Measurements from ENCODE around the gene COL5A1.

DNA sequence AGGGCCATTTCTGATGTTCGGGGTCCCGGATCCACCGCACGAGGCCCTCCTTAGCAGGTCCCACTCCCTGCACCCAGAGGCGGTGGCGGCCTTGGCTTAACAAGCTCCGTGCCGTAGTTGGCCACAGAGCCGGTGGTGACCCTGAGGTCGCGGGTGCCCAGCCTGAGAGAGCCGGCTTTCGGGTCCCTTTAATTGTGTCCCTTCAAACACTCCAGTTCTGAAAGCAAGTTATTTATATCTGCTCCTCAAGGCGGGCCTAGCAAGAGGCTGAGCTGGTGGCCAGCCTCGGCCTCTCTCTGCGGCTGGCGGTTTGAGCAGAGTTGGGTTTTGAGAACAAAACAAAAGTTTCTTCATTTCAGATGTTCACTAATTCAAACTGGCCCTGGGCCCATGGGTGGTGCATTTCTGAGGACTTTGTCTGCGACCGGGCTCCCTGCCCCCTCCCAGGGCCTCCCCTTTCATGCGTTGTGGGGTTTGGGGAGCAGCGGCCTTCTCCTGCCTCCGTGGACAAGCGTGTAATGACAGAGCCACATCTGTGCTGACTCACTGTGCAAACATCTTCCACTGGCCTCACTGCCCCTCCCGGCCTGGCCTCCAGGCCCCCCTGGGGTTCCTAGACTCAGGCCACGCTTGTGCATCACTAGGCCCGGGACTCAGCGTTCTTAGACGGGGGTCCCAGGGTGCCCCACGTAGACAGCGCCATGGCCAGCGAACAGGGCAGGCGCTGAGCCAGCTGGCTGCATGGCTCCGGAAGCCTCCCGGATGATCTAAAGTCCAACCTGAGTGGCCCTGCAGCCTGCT lies 49.4 kb upstream of the COL5A1 start:
- TF ChIP-seq POLR2A (IDR thresholded peaks at IDR 0.05), result no peak
- TF ChIP-seq, protein P1, sequence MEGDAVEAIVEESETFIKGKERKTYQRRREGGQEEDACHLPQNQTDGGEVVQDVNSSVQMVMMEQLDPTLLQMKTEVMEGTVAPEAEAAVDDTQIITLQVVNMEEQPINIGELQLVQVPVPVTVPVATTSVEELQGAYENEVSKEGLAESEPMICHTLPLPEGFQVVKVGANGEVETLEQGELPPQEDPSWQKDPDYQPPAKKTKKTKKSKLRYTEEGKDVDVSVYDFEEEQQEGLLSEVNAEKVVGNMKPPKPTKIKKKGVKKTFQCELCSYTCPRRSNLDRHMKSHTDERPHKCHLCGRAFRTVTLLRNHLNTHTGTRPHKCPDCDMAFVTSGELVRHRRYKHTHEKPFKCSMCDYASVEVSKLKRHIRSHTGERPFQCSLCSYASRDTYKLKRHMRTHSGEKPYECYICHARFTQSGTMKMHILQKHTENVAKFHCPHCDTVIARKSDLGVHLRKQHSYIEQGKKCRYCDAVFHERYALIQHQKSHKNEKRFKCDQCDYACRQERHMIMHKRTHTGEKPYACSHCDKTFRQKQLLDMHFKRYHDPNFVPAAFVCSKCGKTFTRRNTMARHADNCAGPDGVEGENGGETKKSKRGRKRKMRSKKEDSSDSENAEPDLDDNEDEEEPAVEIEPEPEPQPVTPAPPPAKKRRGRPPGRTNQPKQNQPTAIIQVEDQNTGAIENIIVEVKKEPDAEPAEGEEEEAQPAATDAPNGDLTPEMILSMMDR (IDR thresholded peaks at IDR 0.05), result no peak

Data from esophagus squamous epithelium (tissue), 4 donors.